Measurements from ENCODE around the gene RPL32.

RPL32 gene

GRCh38 chr3:12841149-12841969 lies at the start of gene RPL32:
TSS of gene RPL32 (minus strand) at chr3:12841565. CDS start at chr3:12840237, 1,328 bp downstream.
- POLR2A ChIA-PET, result interaction anchor here (0.5 to 2.4 kb wide), 4 partner anchors 9 to 122 kb away, joined by 3 to 18 read pairs (median 4); no protein-coding TSS in a partner anchor
- peak; percentile 87 for DNase-seq (ENCODE audit: extremely low spot score)
- CTCF ChIA-PET, result interaction anchor here (0.6 to 6.3 kb wide), 40 partner anchors 11 to 1283 kb away, joined by 3 to 87 read pairs (median 4); partner anchors contain the start of genes CAND2, CHCHD4, TMEM40 and TMEM43
- TF ChIP-seq CTCF (IDR thresholded peaks at IDR 0.05; ENCODE audit: control extremely low read depth, extremely low read depth, low read depth, missing control alignments), result peak; percentile 78

- POLR2A ChIA-PET, result interaction anchor here (0.6 kb wide), 1 partner anchor 22 kb away, joined by 4 read pairs; no protein-coding TSS in a partner anchor
- CTCF ChIA-PET, result interaction anchor here (1.1 to 6.0 kb wide), 28 partner anchors 7 to 756 kb away, joined by 3 to 64 read pairs (median 6); partner anchors contain the start of genes CAND2 and RPL32
- DNase-seq (ENCODE audit: extremely low spot score), result no peak
- no peak for TF ChIP-seq CTCF (IDR thresholded peaks at IDR 0.05; ENCODE audit: control extremely low read depth, extremely low read depth, low read depth, missing control alignments)
These were observed 49.4 kb upstream of the RPL32 start for GRCh38 chr3:12890610-12891390.

- no peak for TF ChIP-seq CTCF (IDR thresholded peaks at IDR 0.05; ENCODE audit: control extremely low read depth, extremely low read depth, low read depth, missing control alignments)
- no peak for DNase-seq (ENCODE audit: extremely low spot score)
- ChIA-PET POLR2A (no interaction called here), CTCF (interaction anchor here (0.7 to 4.8 kb wide), 12 partner anchors 9 to 99 kb away, joined by 3 to 31 read pairs (median 4); no protein-coding TSS in a partner anchor)
These were observed 45.4 kb upstream of the RPL32 start for GRCh38 chr3:12886736-12887135.

GRCh38 chr3:12886106-12886679 lies 44.8 kb upstream of the RPL32 start:
- no peak for TF ChIP-seq CTCF (IDR thresholded peaks at IDR 0.05; ENCODE audit: control extremely low read depth, extremely low read depth, low read depth, missing control alignments)
- peak; percentile 55 for DNase-seq (ENCODE audit: extremely low spot score)
- CTCF ChIA-PET, result interaction anchor here (0.7 to 4.8 kb wide), 6 partner anchors 9 to 99 kb away, joined by 3 to 31 read pairs (median 4); no protein-coding TSS in a partner anchor
- POLR2A ChIA-PET, result no interaction called here

- TF ChIP-seq CTCF (IDR thresholded peaks at IDR 0.05; ENCODE audit: control extremely low read depth, extremely low read depth, low read depth, missing control alignments), result no peak
- no peak for DNase-seq (ENCODE audit: extremely low spot score)
- POLR2A ChIA-PET, result no interaction called here
- CTCF ChIA-PET, result interaction anchor here (0.8 to 4.8 kb wide), 4 partner anchors 16 to 110 kb away, joined by 3 to 31 read pairs (median 4); no protein-coding TSS in a partner anchor
These were observed 44.2 kb upstream of the RPL32 start for GRCh38 chr3:12885583-12885930.
